Astrocyte of the spinal cord (primary cell): ENCODE results near the gene CLIC4.
"Not testable (repeated sequence)": the region's sequence is repeated elsewhere in the genome, so short reads cannot be mapped to it uniquely, and the experiment has no call there.

Experiments
- DNase-seq: peaks from one replicate; pipeline ENCODE4 v3.0.0; 2011; ENCODE audit warnings: low read depth, low spot score
- H3K4me3 ChIP-seq: 2 replicates; pipeline ENCODE4 v1.5.1; 2011; ENCODE audit warnings: low read depth, mild to moderate bottlenecking, low read length, moderate library complexity
- CTCF ChIP-seq: IDR thresholded peaks from 2 replicates; pipeline ENCODE4 v1.5.1; 2012; ENCODE audit warnings: low read depth, mild to moderate bottlenecking, low read length, inconsistent platforms
- in situ Hi-C: cut with HindIII; loops from 2 replicates; pipeline ENCODE4 v1.10.0; 2017; ENCODE audit warnings: low sequenced_read_pairs

Gene CLIC4

GRCh38 chr1:24748191-24749121, 3.2 kb downstream of the CLIC4 start:
- no peak for TF ChIP-seq CTCF
- DNase-seq: no peak
- H3K4me3 ChIP-seq: peak overlapping the region; percentile 65
- in situ Hi-C loops: no loop called here

- DNase-seq: no peak
- in situ Hi-C loops: no loop called here
- no peak overlapping the region for H3K4me3 ChIP-seq
- no peak for TF ChIP-seq CTCF
Observed at GRCh38 chr1:24749252-24749651, 4.0 kb downstream of the CLIC4 start.

GRCh38 chr1:24749886-24750285, 4.6 kb downstream of the CLIC4 start:
- no peak for DNase-seq
- TF ChIP-seq CTCF: no peak
- in situ Hi-C loops: no loop called here
- H3K4me3 ChIP-seq: no peak overlapping the region

GRCh38 chr1:24751833-24752232, 6.6 kb downstream of the CLIC4 start:
- no peak for DNase-seq
- TF ChIP-seq CTCF: no peak
- in situ Hi-C loops: no loop called here
- H3K4me3 ChIP-seq: no peak overlapping the region

GRCh38 chr1:24752305-24752704, 7.1 kb downstream of the CLIC4 start:
- in situ Hi-C loops: no loop called here
- no peak overlapping the region for H3K4me3 ChIP-seq
- DNase-seq: no peak
- no peak for TF ChIP-seq CTCF

- in situ Hi-C loops: no loop called here
- no peak overlapping the region for H3K4me3 ChIP-seq
- no peak for DNase-seq
- no peak for TF ChIP-seq CTCF
Observed at GRCh38 chr1:24754229-24754628, 9.0 kb downstream of the CLIC4 start.

- DNase-seq, H3K4me3 ChIP-seq, in situ Hi-C loops: not testable (repeated sequence)
Observed at GRCh38 chr1:24755323-24755722, 10.1 kb downstream of the CLIC4 start.
